Measurements from ENCODE around the gene ADGRG1.

Gene ADGRG1

GRCh38 chr16:57698812-57699405 is 70.5 kb downstream of the ADGRG1 start:
- CTCF ChIA-PET = interaction anchor here (0.7 kb wide), 1 partner anchor 1051 kb away, joined by 3 read pairs; no protein-coding TSS in a partner anchor
- POLR2A ChIA-PET = no interaction called here
- TF ChIP-seq, protein P1, sequence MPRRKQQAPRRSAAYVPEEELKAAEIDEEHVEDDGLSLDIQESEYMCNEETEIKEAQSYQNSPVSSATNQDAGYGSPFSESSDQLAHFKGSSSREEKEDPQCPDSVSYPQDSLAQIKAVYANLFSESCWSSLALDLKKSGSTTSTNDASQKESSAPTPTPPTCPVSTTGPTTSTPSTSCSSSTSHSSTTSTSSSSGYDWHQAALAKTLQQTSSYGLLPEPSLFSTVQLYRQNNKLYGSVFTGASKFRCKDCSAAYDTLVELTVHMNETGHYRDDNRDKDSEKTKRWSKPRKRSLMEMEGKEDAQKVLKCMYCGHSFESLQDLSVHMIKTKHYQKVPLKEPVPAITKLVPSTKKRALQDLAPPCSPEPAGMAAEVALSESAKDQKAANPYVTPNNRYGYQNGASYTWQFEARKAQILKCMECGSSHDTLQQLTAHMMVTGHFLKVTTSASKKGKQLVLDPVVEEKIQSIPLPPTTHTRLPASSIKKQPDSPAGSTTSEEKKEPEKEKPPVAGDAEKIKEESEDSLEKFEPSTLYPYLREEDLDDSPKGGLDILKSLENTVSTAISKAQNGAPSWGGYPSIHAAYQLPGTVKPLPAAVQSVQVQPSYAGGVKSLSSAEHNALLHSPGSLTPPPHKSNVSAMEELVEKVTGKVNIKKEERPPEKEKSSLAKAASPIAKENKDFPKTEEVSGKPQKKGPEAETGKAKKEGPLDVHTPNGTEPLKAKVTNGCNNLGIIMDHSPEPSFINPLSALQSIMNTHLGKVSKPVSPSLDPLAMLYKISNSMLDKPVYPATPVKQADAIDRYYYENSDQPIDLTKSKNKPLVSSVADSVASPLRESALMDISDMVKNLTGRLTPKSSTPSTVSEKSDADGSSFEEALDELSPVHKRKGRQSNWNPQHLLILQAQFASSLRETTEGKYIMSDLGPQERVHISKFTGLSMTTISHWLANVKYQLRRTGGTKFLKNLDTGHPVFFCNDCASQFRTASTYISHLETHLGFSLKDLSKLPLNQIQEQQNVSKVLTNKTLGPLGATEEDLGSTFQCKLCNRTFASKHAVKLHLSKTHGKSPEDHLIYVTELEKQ (tag by site-specific recombination; IDR thresholded peaks at IDR 0.05; ENCODE audit: borderline replicate concordance) = no peak
- TF ChIP-seq ZNF2 (tag by site-specific recombination; IDR thresholded peaks at IDR 0.05) (no peak), ZNF211 (tag by site-specific recombination; IDR thresholded peaks at IDR 0.05; ENCODE audit: low read depth) (no peak), ZFP69B (tag by site-specific recombination; IDR thresholded peaks at IDR 0.05) (no peak), ZNF701 (tag by site-specific recombination; IDR thresholded peaks at IDR 0.05) (no peak), ZNF654 (tag by site-specific recombination; IDR thresholded peaks at IDR 0.05; ENCODE audit: low read depth) (no peak), ZNF501 (tag by site-specific recombination; IDR thresholded peaks at IDR 0.05) (no peak)

GRCh38 chr16:57699481-57699880 is 71.1 kb downstream of the ADGRG1 start:
- CTCF ChIA-PET = interaction anchor here (0.6 to 0.7 kb wide), 2 partner anchors 56 to 1050 kb away, joined by 3 read pairs; no protein-coding TSS in a partner anchor
- Histone ChIP-seq H3K27ac (ENCODE audit: extremely low read depth, low read depth, low read length) (no peak overlapping the region), H3K4me1 (ENCODE audit: control insufficient read depth, insufficient read depth, low read length) (no peaks in the 10 kb centered on the region), H3K4me3 (ENCODE audit: low read depth, low read length) (no peak overlapping the region), H3K36me3 (ENCODE audit: control insufficient read depth in 2 of 2, insufficient read depth in 1 of 2, low read length in 2 of 2) (no peaks in the 10 kb centered on the region), H3K9me3 (ENCODE audit: control insufficient read depth, insufficient read depth, low read depth, low read length) (no peaks in the 10 kb centered on the region)
- TF ChIP-seq ZNF621 (tag by site-specific recombination; IDR thresholded peaks at IDR 0.05) (no peak), ZNF580 (tag by site-specific recombination; IDR thresholded peaks at IDR 0.05) (no peak), ZNF692 (tag by site-specific recombination; IDR thresholded peaks at IDR 0.05) (no peak), KLF8 (tag by site-specific recombination; IDR thresholded peaks at IDR 0.05) (no peak), ZNF16 (tag by site-specific recombination; IDR thresholded peaks at IDR 0.05; ENCODE audit: low read depth) (no peak), RBAK (tag by site-specific recombination; IDR thresholded peaks at IDR 0.05) (no peak), ZNF221 (tag by site-specific recombination; IDR thresholded peaks at IDR 0.05; ENCODE audit: borderline replicate concordance) (no peak), ZNF658 (tag by site-specific recombination; IDR thresholded peaks at IDR 0.05) (no peak), ZNF610 (tag by site-specific recombination; IDR thresholded peaks at IDR 0.05; ENCODE audit: borderline replicate concordance) (no peak), GLIS2 (tag by site-specific recombination; IDR thresholded peaks at IDR 0.05) (no peak), ZNF555 (tag by site-specific recombination; conservative IDR thresholded peaks at IDR 0.05) (no peak), MZF1 (tag by site-specific recombination; IDR thresholded peaks at IDR 0.05; ENCODE audit: borderline replicate concordance) (no peak)
- POLR2A ChIA-PET = no interaction called here

More at GRCh38 chr16:57698812-57699405, 70.5 kb downstream of the ADGRG1 start:
- Histone ChIP-seq H3K36me3 (ENCODE audit: control insufficient read depth in 2 of 2, insufficient read depth in 1 of 2, low read length in 2 of 2) (no peaks in the 10 kb centered on the region), H3K9me3 (ENCODE audit: control insufficient read depth, insufficient read depth, low read depth, low read length) (no peaks in the 10 kb centered on the region), H3K4me3 (ENCODE audit: low read depth, low read length) (no peak overlapping the region), H3K4me1 (ENCODE audit: control insufficient read depth, insufficient read depth, low read length) (no peaks in the 10 kb centered on the region), H3K27ac (ENCODE audit: extremely low read depth, low read depth, low read length) (no peak overlapping the region)
